ENCODE measurements around the gene OR5C1. TPM values are rescaled to one million over a fixed set of nuclear protein-coding genes. Genes with fewer than 3 reads are reported as not detected.

The OR5C1 gene
- total and polyA plus RNA-seq, 2 of the 13 experiments (the other 11 are each of a cell fraction or from before 2014, with no cell fraction given): not detected

DNA sequence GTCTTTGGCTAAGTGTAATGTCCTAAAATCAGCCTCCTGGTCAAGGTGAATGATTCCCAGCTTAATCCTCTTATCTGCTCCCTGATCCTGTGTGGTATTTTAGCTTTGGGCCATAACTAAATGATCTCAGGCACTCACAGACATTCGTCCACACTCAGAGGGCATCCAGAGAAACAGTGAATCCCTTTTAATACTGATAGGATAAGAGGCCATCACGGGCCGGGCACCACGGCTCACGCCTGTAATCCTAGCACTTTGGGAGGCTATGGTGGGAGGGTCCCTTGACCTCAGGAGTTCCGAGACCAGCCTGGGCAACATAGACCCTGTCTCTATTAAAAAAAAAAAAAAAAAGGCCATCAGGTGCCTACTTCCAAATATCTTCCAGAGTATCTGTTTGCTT is 33.3 kb downstream of the OR5C1 start:
- intact Hi-C loops (cut with micrococcal nuclease; ENCODE audit: unreplicated experiment): no loop called here
- FAIRE-seq (no peak), ATAC-seq (no peak), DNase-seq (ENCODE audit: low spot score) (no peak)
- ChIA-PET POLR2A (no interaction called here), CTCF (ENCODE audit: low intra/inter-chr PET ratio, low total read pairs) (no interaction called here)
- Histone ChIP-seq H3K9me3 (ENCODE audit: low read length) (no peaks in the 10 kb centered on the region), H2AFZ (ENCODE audit: low read length) (no peak overlapping the region), H3K4me2 (ENCODE audit: low read depth, low read length) (no peak overlapping the region), H3K27ac (ENCODE audit: extremely low read length, insufficient read depth, low read length) (no peak overlapping the region), H3K36me3 (replicated peaks in 1 of 2; ENCODE audit: control insufficient read depth in 1 of 2, insufficient read depth in 2 of 2, low read length in 2 of 2) (peaks cover 13 to 47% of the 10 kb centered on the region in 2 experiments), H3K4me3 (replicated peaks in 1 of 3; ENCODE audit: insufficient read depth in 1 of 3, low read depth in 2 of 3, low read length in 3 of 3) (no peak overlapping the region), H3K79me2 (ENCODE audit: insufficient read depth, low read length) (peaks cover 21% of the 10 kb centered on the region), H3K9ac (ENCODE audit: insufficient read depth, low read depth, low read length) (no peak overlapping the region), H4K20me1 (ENCODE audit: insufficient read depth, low read length) (peaks cover 3% of the 10 kb centered on the region; the same call in 1 of the 2 replicates), H3K27me3 (ENCODE audit: control insufficient read depth in 1 of 2, insufficient read depth in 2 of 2, low read length in 2 of 2) (no peaks in the 10 kb centered on the region), H3K4me1 (ENCODE audit: insufficient read depth, low read length) (peaks cover 16% of the 10 kb centered on the region)
- 93% methylated on average over 6 of the region's 6 CpGs for WGBS (ENCODE audit: low lambda C conversion rate)
- no TSS peak for BruUV-seq (replicated peaks)
- TF ChIP-seq, protein P1, sequence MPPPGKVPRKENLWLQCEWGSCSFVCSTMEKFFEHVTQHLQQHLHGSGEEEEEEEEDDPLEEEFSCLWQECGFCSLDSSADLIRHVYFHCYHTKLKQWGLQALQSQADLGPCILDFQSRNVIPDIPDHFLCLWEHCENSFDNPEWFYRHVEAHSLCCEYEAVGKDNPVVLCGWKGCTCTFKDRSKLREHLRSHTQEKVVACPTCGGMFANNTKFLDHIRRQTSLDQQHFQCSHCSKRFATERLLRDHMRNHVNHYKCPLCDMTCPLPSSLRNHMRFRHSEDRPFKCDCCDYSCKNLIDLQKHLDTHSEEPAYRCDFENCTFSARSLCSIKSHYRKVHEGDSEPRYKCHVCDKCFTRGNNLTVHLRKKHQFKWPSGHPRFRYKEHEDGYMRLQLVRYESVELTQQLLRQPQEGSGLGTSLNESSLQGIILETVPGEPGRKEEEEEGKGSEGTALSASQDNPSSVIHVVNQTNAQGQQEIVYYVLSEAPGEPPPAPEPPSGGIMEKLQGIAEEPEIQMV (CRISPR knock-in tag; IDR thresholded peaks at IDR 0.05; ENCODE audit: low read depth): no peak
- TF ChIP-seq ZNF3 (CRISPR knock-in tag; IDR thresholded peaks at IDR 0.05) (no peak), TOPORS (CRISPR knock-in tag; IDR thresholded peaks at IDR 0.05) (no peak), PAWR (CRISPR knock-in tag; IDR thresholded peaks at IDR 0.05; ENCODE audit: borderline replicate concordance) (no peak), RBM22 (optimal IDR thresholded peaks at IDR 0.05; ENCODE audit: low read length) (no peak), ZNF20 (CRISPR knock-in tag; IDR thresholded peaks at IDR 0.05) (no peak), ZZZ3 (CRISPR knock-in tag; IDR thresholded peaks at IDR 0.05; ENCODE audit: borderline replicate concordance) (no peak)
- TF ChIP-seq, protein P2, sequence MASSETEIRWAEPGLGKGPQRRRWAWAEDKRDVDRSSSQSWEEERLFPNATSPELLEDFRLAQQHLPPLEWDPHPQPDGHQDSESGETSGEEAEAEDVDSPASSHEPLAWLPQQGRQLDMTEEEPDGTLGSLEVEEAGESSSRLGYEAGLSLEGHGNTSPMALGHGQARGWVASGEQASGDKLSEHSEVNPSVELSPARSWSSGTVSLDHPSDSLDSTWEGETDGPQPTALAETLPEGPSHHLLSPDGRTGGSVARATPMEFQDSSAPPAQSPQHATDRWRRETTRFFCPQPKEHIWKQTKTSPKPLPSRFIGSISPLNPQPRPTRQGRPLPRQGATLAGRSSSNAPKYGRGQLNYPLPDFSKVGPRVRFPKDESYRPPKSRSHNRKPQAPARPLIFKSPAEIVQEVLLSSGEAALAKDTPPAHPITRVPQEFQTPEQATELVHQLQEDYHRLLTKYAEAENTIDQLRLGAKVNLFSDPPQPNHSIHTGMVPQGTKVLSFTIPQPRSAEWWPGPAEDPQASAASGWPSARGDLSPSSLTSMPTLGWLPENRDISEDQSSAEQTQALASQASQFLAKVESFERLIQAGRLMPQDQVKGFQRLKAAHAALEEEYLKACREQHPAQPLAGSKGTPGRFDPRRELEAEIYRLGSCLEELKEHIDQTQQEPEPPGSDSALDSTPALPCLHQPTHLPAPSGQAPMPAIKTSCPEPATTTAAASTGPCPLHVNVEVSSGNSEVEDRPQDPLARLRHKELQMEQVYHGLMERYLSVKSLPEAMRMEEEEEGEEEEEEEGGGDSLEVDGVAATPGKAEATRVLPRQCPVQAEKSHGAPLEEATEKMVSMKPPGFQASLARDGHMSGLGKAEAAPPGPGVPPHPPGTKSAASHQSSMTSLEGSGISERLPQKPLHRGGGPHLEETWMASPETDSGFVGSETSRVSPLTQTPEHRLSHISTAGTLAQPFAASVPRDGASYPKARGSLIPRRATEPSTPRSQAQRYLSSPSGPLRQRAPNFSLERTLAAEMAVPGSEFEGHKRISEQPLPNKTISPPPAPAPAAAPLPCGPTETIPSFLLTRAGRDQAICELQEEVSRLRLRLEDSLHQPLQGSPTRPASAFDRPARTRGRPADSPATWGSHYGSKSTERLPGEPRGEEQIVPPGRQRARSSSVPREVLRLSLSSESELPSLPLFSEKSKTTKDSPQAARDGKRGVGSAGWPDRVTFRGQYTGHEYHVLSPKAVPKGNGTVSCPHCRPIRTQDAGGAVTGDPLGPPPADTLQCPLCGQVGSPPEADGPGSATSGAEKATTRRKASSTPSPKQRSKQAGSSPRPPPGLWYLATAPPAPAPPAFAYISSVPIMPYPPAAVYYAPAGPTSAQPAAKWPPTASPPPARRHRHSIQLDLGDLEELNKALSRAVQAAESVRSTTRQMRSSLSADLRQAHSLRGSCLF (CRISPR knock-in tag; IDR thresholded peaks at IDR 0.05; ENCODE audit: borderline replicate concordance): no peak
- TF ChIP-seq, protein P3, sequence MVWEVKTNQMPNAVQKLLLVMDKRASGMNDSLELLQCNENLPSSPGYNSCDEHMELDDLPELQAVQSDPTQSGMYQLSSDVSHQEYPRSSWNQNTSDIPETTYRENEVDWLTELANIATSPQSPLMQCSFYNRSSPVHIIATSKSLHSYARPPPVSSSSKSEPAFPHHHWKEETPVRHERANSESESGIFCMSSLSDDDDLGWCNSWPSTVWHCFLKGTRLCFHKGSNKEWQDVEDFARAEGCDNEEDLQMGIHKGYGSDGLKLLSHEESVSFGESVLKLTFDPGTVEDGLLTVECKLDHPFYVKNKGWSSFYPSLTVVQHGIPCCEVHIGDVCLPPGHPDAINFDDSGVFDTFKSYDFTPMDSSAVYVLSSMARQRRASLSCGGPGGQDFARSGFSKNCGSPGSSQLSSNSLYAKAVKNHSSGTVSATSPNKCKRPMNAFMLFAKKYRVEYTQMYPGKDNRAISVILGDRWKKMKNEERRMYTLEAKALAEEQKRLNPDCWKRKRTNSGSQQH (CRISPR knock-in tag; IDR thresholded peaks at IDR 0.05; ENCODE audit: low read depth): no peak
- TF ChIP-seq, protein P4, sequence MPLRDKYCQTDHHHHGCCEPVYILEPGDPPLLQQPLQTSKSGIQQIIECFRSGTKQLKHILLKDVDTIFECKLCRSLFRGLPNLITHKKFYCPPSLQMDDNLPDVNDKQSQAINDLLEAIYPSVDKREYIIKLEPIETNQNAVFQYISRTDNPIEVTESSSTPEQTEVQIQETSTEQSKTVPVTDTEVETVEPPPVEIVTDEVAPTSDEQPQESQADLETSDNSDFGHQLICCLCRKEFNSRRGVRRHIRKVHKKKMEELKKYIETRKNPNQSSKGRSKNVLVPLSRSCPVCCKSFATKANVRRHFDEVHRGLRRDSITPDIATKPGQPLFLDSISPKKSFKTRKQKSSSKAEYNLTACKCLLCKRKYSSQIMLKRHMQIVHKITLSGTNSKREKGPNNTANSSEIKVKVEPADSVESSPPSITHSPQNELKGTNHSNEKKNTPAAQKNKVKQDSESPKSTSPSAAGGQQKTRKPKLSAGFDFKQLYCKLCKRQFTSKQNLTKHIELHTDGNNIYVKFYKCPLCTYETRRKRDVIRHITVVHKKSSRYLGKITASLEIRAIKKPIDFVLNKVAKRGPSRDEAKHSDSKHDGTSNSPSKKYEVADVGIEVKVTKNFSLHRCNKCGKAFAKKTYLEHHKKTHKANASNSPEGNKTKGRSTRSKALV (CRISPR knock-in tag; IDR thresholded peaks at IDR 0.05): no peak
- in situ Hi-C loops (cut with HindIII; ENCODE audit: extremely low pct_ligation_motif_present, low pct_unique_long_range_greater_than_20kb): loop anchor here (25.0 kb wide), 1 partner anchor 460 kb away; the partner anchor contains the start of gene PTGS1
